Lower leg skin (tissue), 3 donors: ENCODE measurements around the gene SELENOO.

Experiments
- POLR2A ChIP-seq, 2 donors: fragments of 450-650 bp; IDR thresholded peaks; one replicate each; pipeline ENCODE4 v1.6.1; 2016 to 2017; ENCODE audit warnings: antibody characterized with exemption in 2 of 2, mild to moderate bottlenecking in 1 of 2, moderate library complexity in 1 of 2
- TF ChIP-seq, protein P1 (sequence below), 3 donors: fragments of 450-650 bp; IDR thresholded peaks; one replicate each; pipeline ENCODE4 v1.5.1; 2016; ENCODE audit warnings: antibody characterized with exemption in 3 of 3, mild to moderate bottlenecking in 3 of 3, moderate library complexity in 2 of 3

DNA sequence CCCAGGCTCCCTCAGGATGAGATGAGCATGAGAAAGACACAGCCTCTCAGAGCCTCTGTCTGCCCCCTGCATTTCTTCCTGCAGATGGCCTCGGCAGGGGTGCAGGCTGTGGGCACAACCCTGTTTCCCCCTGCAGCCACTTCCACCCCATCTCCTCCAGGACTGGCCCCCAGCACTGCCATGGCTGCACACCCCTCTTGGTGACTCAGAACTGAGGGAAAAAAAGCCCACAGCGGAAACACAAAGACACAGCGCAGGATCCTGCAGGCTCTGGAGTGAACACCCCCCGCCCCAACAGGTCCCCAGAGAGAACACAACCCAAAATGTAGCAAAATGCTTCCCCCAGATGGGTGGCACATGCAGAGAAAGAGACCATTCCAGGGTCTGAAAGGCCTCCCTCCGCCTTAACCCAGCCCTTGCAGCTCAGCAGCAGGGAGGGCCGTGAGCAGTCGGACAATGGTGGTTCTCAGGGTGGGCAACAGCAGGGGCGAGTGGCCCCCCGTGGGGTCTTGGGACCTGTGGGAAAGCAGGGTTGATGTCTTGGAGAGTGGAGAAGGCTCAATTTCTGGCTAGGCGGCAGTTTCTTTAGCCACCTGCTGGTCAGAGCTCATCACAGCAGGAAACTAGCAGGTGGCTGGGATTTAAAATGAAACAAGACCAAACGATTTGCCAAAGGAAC is 36.1 kb downstream of the SELENOO start:
- TF ChIP-seq, protein P1, sequence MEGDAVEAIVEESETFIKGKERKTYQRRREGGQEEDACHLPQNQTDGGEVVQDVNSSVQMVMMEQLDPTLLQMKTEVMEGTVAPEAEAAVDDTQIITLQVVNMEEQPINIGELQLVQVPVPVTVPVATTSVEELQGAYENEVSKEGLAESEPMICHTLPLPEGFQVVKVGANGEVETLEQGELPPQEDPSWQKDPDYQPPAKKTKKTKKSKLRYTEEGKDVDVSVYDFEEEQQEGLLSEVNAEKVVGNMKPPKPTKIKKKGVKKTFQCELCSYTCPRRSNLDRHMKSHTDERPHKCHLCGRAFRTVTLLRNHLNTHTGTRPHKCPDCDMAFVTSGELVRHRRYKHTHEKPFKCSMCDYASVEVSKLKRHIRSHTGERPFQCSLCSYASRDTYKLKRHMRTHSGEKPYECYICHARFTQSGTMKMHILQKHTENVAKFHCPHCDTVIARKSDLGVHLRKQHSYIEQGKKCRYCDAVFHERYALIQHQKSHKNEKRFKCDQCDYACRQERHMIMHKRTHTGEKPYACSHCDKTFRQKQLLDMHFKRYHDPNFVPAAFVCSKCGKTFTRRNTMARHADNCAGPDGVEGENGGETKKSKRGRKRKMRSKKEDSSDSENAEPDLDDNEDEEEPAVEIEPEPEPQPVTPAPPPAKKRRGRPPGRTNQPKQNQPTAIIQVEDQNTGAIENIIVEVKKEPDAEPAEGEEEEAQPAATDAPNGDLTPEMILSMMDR (IDR thresholded peaks at IDR 0.05): no peak
- TF ChIP-seq POLR2A (IDR thresholded peaks at IDR 0.05): no peak
